ENCODE data around the gene TENT4B. TPM values are rescaled to one million over a fixed set of nuclear protein-coding genes. Genes with fewer than 3 reads are reported as not detected.

The TENT4B gene
- total and polyA plus RNA-seq, 2 donors (not counting 1 experiment from before 2014, with no cell fraction given), result 11.1 to 12.2 TPM

- TF ChIP-seq EZH2 (IDR thresholded peaks at IDR 0.05; ENCODE audit: low read length, missing control alignments), result no peak
- Histone ChIP-seq H3K4me1 (ENCODE audit: control insufficient read depth, extremely low read depth, insufficient read depth, low read length) (no peaks in the 10 kb centered on the region), H3K27me3 (ENCODE audit: control insufficient read depth, insufficient read depth, low read length) (peaks cover 3% of the 10 kb centered on the region), H3K4me3 (replicated peaks in 1 of 4; ENCODE audit: control extremely low read depth in 1 of 4, insufficient read depth in 1 of 4, low read depth in 3 of 4, low read length in 4 of 4) (no peak overlapping the region), H3K4me2 (ENCODE audit: extremely low read depth, insufficient read depth, low read length) (no peak overlapping the region), H3K36me3 (ENCODE audit: control insufficient read depth, insufficient read depth, low read length) (no peaks in the 10 kb centered on the region), H3K27ac (ENCODE audit: insufficient read depth, low read length) (no peak overlapping the region), H2AFZ (ENCODE audit: low read length) (no peak overlapping the region), H3K9ac (ENCODE audit: insufficient read depth, low read length) (no peak overlapping the region), H3K9me3 (ENCODE audit: control insufficient read depth, insufficient read depth, low read depth, low read length) (no peaks in the 10 kb centered on the region), H4K20me1 (ENCODE audit: control insufficient read depth, extremely low read depth, insufficient read depth, low read length) (no peaks in the 10 kb centered on the region), H3K79me2 (ENCODE audit: control insufficient read depth, insufficient read depth, low read length) (no peaks in the 10 kb centered on the region)
- DNase-seq (ENCODE audit: low read depth in 2 of 2), result no peak
Observed at GRCh38 chr16:50120711-50121110, 32.4 kb upstream of the TENT4B start.

GRCh38 chr16:50121278-50121677 is 31.8 kb upstream of the TENT4B start:
- H3K36me3 ChIP-seq (ENCODE audit: control insufficient read depth, insufficient read depth, low read length), result no peaks in the 10 kb centered on the region
- H3K79me2 ChIP-seq (ENCODE audit: control insufficient read depth, insufficient read depth, low read length), result no peaks in the 10 kb centered on the region
- H4K20me1 ChIP-seq (ENCODE audit: control insufficient read depth, extremely low read depth, insufficient read depth, low read length), result no peaks in the 10 kb centered on the region
- no peak for DNase-seq (ENCODE audit: low read depth in 2 of 2)
- no peak overlapping the region for H2AFZ ChIP-seq (ENCODE audit: low read length)
- TF ChIP-seq CTCF (conservative IDR thresholded peaks at IDR 0.05 in 1 of 2, IDR thresholded peaks at IDR 0.05 in 1 of 2; ENCODE audit: low read depth in 1 of 2, low read length in 2 of 2) (no peak), EZH2 (IDR thresholded peaks at IDR 0.05; ENCODE audit: low read length, missing control alignments) (no peak)
- H3K4me1 ChIP-seq (ENCODE audit: control insufficient read depth, extremely low read depth, insufficient read depth, low read length), result no peaks in the 10 kb centered on the region
- no peak overlapping the region for H3K27ac ChIP-seq (ENCODE audit: insufficient read depth, low read length)
- H3K4me3 ChIP-seq (replicated peaks in 1 of 4; ENCODE audit: control extremely low read depth in 1 of 4, insufficient read depth in 1 of 4, low read depth in 3 of 4, low read length in 4 of 4), result no peak overlapping the region
- no peaks in the 10 kb centered on the region for H3K9me3 ChIP-seq (ENCODE audit: control insufficient read depth, insufficient read depth, low read depth, low read length)
- H3K27me3 ChIP-seq (ENCODE audit: control insufficient read depth, insufficient read depth, low read length), result peaks cover 3% of the 10 kb centered on the region
- no peak overlapping the region for H3K4me2 ChIP-seq (ENCODE audit: extremely low read depth, insufficient read depth, low read length)
- H3K9ac ChIP-seq (ENCODE audit: insufficient read depth, low read length), result no peak overlapping the region

GRCh38 chr16:50121721-50122445 is 31.2 kb upstream of the TENT4B start:
- H3K9ac ChIP-seq (ENCODE audit: insufficient read depth, low read length), result no peak overlapping the region
- no peaks in the 10 kb centered on the region for H3K4me1 ChIP-seq (ENCODE audit: control insufficient read depth, extremely low read depth, insufficient read depth, low read length)
- peaks cover 3% of the 10 kb centered on the region for H3K27me3 ChIP-seq (ENCODE audit: control insufficient read depth, insufficient read depth, low read length)

More at GRCh38 chr16:50121721-50122445, 31.2 kb upstream of the TENT4B start:
- no peaks in the 10 kb centered on the region for H3K9me3 ChIP-seq (ENCODE audit: control insufficient read depth, insufficient read depth, low read depth, low read length)
- H3K4me3 ChIP-seq (replicated peaks in 1 of 4; ENCODE audit: control extremely low read depth in 1 of 4, insufficient read depth in 1 of 4, low read depth in 3 of 4, low read length in 4 of 4), result no peak overlapping the region
- no peak overlapping the region for H3K4me2 ChIP-seq (ENCODE audit: extremely low read depth, insufficient read depth, low read length)
- no peak for DNase-seq (ENCODE audit: low read depth in 2 of 2)
- no peak overlapping the region for H3K27ac ChIP-seq (ENCODE audit: insufficient read depth, low read length)
- H4K20me1 ChIP-seq (ENCODE audit: control insufficient read depth, extremely low read depth, insufficient read depth, low read length), result no peaks in the 10 kb centered on the region
- TF ChIP-seq CTCF (conservative IDR thresholded peaks at IDR 0.05 in 1 of 2, IDR thresholded peaks at IDR 0.05 in 1 of 2; ENCODE audit: low read depth in 1 of 2, low read length in 2 of 2) (no peak), EZH2 (IDR thresholded peaks at IDR 0.05; ENCODE audit: low read length, missing control alignments) (no peak)
- no peaks in the 10 kb centered on the region for H3K36me3 ChIP-seq (ENCODE audit: control insufficient read depth, insufficient read depth, low read length)
- no peaks in the 10 kb centered on the region for H3K79me2 ChIP-seq (ENCODE audit: control insufficient read depth, insufficient read depth, low read length)
- no peak overlapping the region for H2AFZ ChIP-seq (ENCODE audit: low read length)
